ENCODE results near the gene PTDSS2. TPM values are rescaled to one million over a fixed set of nuclear protein-coding genes. Genes with fewer than 3 reads are reported as not detected.
"Not testable (repeated sequence)": the region's sequence is repeated elsewhere in the genome, so short reads cannot be mapped to it uniquely, and the experiment has no call there.

The PTDSS2 gene
- total RNA-seq, 1 experiment from 2014 or later = 49.5 TPM

- Mint-ChIP-seq H3K4me3 (no peak overlapping the region), H3K27me3 (ENCODE audit: low read depth) (peaks cover 19% of the 10 kb centered on the region), H3K27ac (peak overlapping the region; percentile 52; the same call in 1 of the 2 replicates), H3K9me3 (no peaks in the 10 kb centered on the region), H3K36me3 (no peaks in the 10 kb centered on the region; the same call in 1 of the 2 replicates), H3K4me1 (peaks cover 5% of the 10 kb centered on the region)
- TF ChIP-seq PREB (CRISPR knock-in tag; IDR thresholded peaks at IDR 0.05; ENCODE audit: borderline replicate concordance) = no peak
- no peak for TF ChIP-seq ZNF532 (CRISPR knock-in tag; IDR thresholded peaks at IDR 0.05; ENCODE audit: borderline replicate concordance)
- no peak for TF ChIP-seq HMGA2 (CRISPR knock-in tag; IDR thresholded peaks at IDR 0.05)
- no peak for TF ChIP-seq FOXK1 (CRISPR knock-in tag; IDR thresholded peaks at IDR 0.05)
- no peak for TF ChIP-seq FOXP1 (CRISPR knock-in tag; IDR thresholded peaks at IDR 0.05; ENCODE audit: borderline replicate concordance)
- no peak for TF ChIP-seq FOXP4 (CRISPR knock-in tag; IDR thresholded peaks at IDR 0.05)
- no peak for TF ChIP-seq SOX15 (CRISPR knock-in tag; IDR thresholded peaks at IDR 0.05)
- no peak for TF ChIP-seq KAT7 (CRISPR knock-in tag; IDR thresholded peaks at IDR 0.05; ENCODE audit: borderline replicate concordance)
- no peak for TF ChIP-seq E2F1 (CRISPR knock-in tag; IDR thresholded peaks at IDR 0.05)
- TF ChIP-seq TP53 (CRISPR knock-in tag; IDR thresholded peaks at IDR 0.05) = no peak
- TF ChIP-seq CBFB (CRISPR knock-in tag; IDR thresholded peaks at IDR 0.05; ENCODE audit: low read depth) = no peak
- no peak for TF ChIP-seq NFYB (CRISPR knock-in tag; conservative IDR thresholded peaks at IDR 0.05; ENCODE audit: low read depth)
- TF ChIP-seq ZBTB21 (CRISPR knock-in tag; IDR thresholded peaks at IDR 0.05; ENCODE audit: borderline replicate concordance) = no peak
- ChIA-PET CTCF (interaction anchor here (1.0 kb wide), 1 partner anchor 24 kb away, joined by 3 read pairs; no protein-coding TSS in a partner anchor), POLR2A (no interaction called here)
- no peak for DNase-seq (ENCODE audit: low spot score)
- ATAC-seq = no peak
Measured at GRCh38 chr11:422249-422656, 27.8 kb upstream of the PTDSS2 start.

GRCh38 chr11:424232-424631 lies 25.8 kb upstream of the PTDSS2 start:
- Mint-ChIP-seq H3K4me1 (no peaks in the 10 kb centered on the region), H3K9me3 (no peaks in the 10 kb centered on the region), H3K27me3 (ENCODE audit: low read depth) (peaks cover 12% of the 10 kb centered on the region), H3K36me3 (no peaks in the 10 kb centered on the region; the same call in 1 of the 2 replicates), H3K4me3 (no peak overlapping the region), H3K27ac (no peak overlapping the region)
- DNase-seq (ENCODE audit: low spot score) (no peak), ATAC-seq (no peak)
- CTCF ChIA-PET = no interaction called here
- POLR2A ChIA-PET = no interaction called here
- no peak for TF ChIP-seq AR (CRISPR knock-in tag; IDR thresholded peaks at IDR 0.05)

GRCh38 chr11:424766-425165 lies 25.3 kb upstream of the PTDSS2 start:
- H3K27ac Mint-ChIP-seq; H3K4me1 Mint-ChIP-seq; H3K9me3 Mint-ChIP-seq; H3K4me3 Mint-ChIP-seq; DNase-seq (ENCODE audit: low spot score); H3K36me3 Mint-ChIP-seq; ATAC-seq; POLR2A ChIA-PET: not testable (repeated sequence)
- H3K27me3 Mint-ChIP-seq (ENCODE audit: low read depth) = peaks cover 12% of the 10 kb centered on the region
- CTCF ChIA-PET = interaction anchor here (0.7 kb wide), 1 partner anchor 23 kb away, joined by 3 read pairs; no protein-coding TSS in a partner anchor
